ENCODE data around the gene TRIM10.
A peak's percentile ranks its signal among the peaks of the same experiment; 100 is the strongest.

Gene TRIM10

DNA sequence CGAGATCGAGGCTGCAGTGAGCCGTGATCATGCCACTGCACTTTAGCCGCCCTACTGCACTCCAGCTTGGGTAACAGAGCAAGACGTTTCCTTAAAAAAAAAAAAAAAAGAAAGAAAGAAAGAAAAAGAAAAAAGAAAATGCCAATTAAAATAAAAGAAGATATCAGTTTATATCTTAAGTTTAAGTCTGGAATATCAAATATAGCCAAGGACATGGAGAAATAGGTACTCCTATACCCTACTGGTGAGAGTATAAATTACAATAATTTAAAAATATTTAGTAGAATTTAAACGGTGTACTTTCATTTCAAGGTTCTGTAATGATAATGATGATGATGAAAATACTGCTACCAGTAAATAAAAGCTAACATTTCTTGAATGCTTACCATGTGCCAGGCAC is 44.3 kb downstream of the TRIM10 start:
- Histone ChIP-seq H3K4me1 (ENCODE audit: control insufficient read depth, insufficient read depth, low read length) (no peaks in the 10 kb centered on the region), H3K9me3 (ENCODE audit: control insufficient read depth, insufficient read depth, low read depth, low read length) (no peaks in the 10 kb centered on the region), H3K27ac (ENCODE audit: extremely low read depth, low read depth, low read length) (no peak overlapping the region), H3K36me3 (ENCODE audit: control insufficient read depth in 2 of 2, insufficient read depth in 1 of 2, low read length in 2 of 2) (no peaks in the 10 kb centered on the region), H3K4me3 (ENCODE audit: low read depth, low read length) (no peak overlapping the region)
- ChIA-PET POLR2A (no interaction called here), CTCF (interaction anchor here (0.6 to 6.8 kb wide), 6 partner anchors 12 to 379 kb away, joined by 3 to 78 read pairs (median 4); no protein-coding TSS in a partner anchor)
- TF ChIP-seq ZBTB17 (tag by site-specific recombination; IDR thresholded peaks at IDR 0.05) = peak; percentile 57
- no peak for TF ChIP-seq ZNF558 (tag by site-specific recombination; IDR thresholded peaks at IDR 0.05)
- TF ChIP-seq OVOL3 (tag by site-specific recombination; IDR thresholded peaks at IDR 0.05) = no peak

- TF ChIP-seq ZNF660 (tag by site-specific recombination; IDR thresholded peaks at IDR 0.05) (no peak), ZNF600 (tag by site-specific recombination; IDR thresholded peaks at IDR 0.05) (no peak), SP3 (tag by site-specific recombination; IDR thresholded peaks at IDR 0.05) (no peak), HOXA7 (CRISPR knock-in tag; IDR thresholded peaks at IDR 0.05; ENCODE audit: borderline replicate concordance) (no peak), ZNF354C (tag by site-specific recombination; IDR thresholded peaks at IDR 0.05; ENCODE audit: borderline replicate concordance, low read depth) (no peak), ZSCAN23 (tag by site-specific recombination; IDR thresholded peaks at IDR 0.05) (no peak), ZNF449 (tag by site-specific recombination; IDR thresholded peaks at IDR 0.05) (no peak), ZNF776 (tag by site-specific recombination; IDR thresholded peaks at IDR 0.05; ENCODE audit: borderline replicate concordance) (no peak), OSR2 (tag by site-specific recombination; IDR thresholded peaks at IDR 0.05) (no peak), WT1 (tag by site-specific recombination; IDR thresholded peaks at IDR 0.05) (no peak), TRIM28 (IDR thresholded peaks at IDR 0.05; ENCODE audit: borderline replicate concordance, low read length) (no peak), KLF9 (tag by site-specific recombination; IDR thresholded peaks at IDR 0.05; ENCODE audit: low read depth) (no peak), ZNF585B (tag by site-specific recombination; IDR thresholded peaks at IDR 0.05) (no peak), ZNF521 (tag by site-specific recombination; IDR thresholded peaks at IDR 0.05) (no peak), ZNF174 (tag by site-specific recombination; IDR thresholded peaks at IDR 0.05) (no peak), ZNF791 (tag by site-specific recombination; IDR thresholded peaks at IDR 0.05) (no peak), PRDM10 (tag by site-specific recombination; IDR thresholded peaks at IDR 0.05) (no peak)
- TF ChIP-seq, protein P1, sequence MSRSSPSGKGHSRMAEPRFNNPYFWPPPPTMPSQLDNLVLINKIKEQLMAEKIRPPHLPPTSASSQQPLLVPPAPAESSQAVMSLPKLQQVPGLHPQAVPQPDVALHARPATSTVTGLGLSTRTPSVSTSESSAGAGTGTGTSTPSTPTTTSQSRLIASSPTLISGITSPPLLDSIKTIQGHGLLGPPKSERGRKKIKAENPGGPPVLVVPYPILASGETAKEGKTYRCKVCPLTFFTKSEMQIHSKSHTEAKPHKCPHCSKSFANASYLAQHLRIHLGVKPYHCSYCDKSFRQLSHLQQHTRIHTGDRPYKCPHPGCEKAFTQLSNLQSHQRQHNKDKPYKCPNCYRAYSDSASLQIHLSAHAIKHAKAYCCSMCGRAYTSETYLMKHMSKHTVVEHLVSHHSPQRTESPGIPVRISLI (tag by site-specific recombination; IDR thresholded peaks at IDR 0.05) = no peak
- CTCF ChIA-PET = interaction anchor here (5.6 to 6.8 kb wide), 2 partner anchors 10 to 17 kb away, joined by 34 to 78 read pairs; no protein-coding TSS in a partner anchor
- no peak overlapping the region for H3K27ac ChIP-seq (ENCODE audit: extremely low read depth, low read depth, low read length)
- no peaks in the 10 kb centered on the region for H3K9me3 ChIP-seq (ENCODE audit: control insufficient read depth, insufficient read depth, low read depth, low read length)
- H3K36me3 ChIP-seq (ENCODE audit: control insufficient read depth in 2 of 2, insufficient read depth in 1 of 2, low read length in 2 of 2) = no peaks in the 10 kb centered on the region
- no peak overlapping the region for H3K4me3 ChIP-seq (ENCODE audit: low read depth, low read length)
- POLR2A ChIA-PET = no interaction called here
- no peaks in the 10 kb centered on the region for H3K4me1 ChIP-seq (ENCODE audit: control insufficient read depth, insufficient read depth, low read length)
These were observed 47.2 kb downstream of the TRIM10 start for GRCh38 chr6:30113841-30114240.
